ENCODE results near the gene RHBDL2. TPM values are rescaled to one million over a fixed set of nuclear protein-coding genes. Genes with fewer than 3 reads are reported as not detected.

RHBDL2 gene
- total and polyA plus RNA-seq, 4 donors: 0.14 to 0.28 (median 0.17) TPM; not detected in 1

DNA sequence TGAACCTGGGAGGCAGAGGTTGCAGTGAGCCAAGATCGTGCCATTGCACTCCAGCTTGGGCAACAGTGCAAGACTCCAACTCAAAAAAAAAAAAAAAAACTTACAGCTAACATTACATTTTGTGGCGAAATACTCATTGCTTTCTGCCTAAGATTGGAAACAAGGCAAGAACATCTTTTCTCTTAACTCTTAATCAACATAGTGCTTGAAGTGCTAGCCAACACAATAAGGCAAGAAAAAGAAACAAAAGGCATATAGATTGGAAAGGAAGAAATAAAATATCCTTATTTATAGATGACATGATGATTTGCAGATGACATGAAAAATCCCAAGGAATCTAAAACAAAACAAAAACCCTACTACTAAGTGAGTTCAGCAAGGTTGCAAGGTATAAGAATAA lies 35.6 kb downstream of the RHBDL2 start:
- DNase-seq (ENCODE audit: low spot score): no peak
- no peaks in the 10 kb centered on the region for H3K36me3 ChIP-seq (ENCODE audit: control insufficient read depth in 4 of 4, insufficient read depth in 3 of 4, low read depth in 1 of 4, low read length in 3 of 4)
- no peak for TF ChIP-seq JUND (IDR thresholded peaks at IDR 0.05)
- no peak for TF ChIP-seq YY1 (IDR thresholded peaks at IDR 0.05)
- no peak for TF ChIP-seq FOXA1 (IDR thresholded peaks at IDR 0.05)
- no peak for TF ChIP-seq EGR1 (IDR thresholded peaks at IDR 0.05; ENCODE audit: low read depth in 2 of 2)
- TF ChIP-seq TAF1 (conservative IDR thresholded peaks at IDR 0.05): no peak
- TF ChIP-seq FOXA2 (IDR thresholded peaks at IDR 0.05): no peak
- no peak for TF ChIP-seq RAD21 (IDR thresholded peaks at IDR 0.05)
- TF ChIP-seq REST (IDR thresholded peaks at IDR 0.05): no peak
- no peak for TF ChIP-seq ATF3 (IDR thresholded peaks at IDR 0.05)
- no peak for TF ChIP-seq HNF4G (IDR thresholded peaks at IDR 0.05)
- TF ChIP-seq MAX (IDR thresholded peaks at IDR 0.05): no peak
- no peak for TF ChIP-seq RXRA (IDR thresholded peaks at IDR 0.05)
- TF ChIP-seq, protein P1, sequence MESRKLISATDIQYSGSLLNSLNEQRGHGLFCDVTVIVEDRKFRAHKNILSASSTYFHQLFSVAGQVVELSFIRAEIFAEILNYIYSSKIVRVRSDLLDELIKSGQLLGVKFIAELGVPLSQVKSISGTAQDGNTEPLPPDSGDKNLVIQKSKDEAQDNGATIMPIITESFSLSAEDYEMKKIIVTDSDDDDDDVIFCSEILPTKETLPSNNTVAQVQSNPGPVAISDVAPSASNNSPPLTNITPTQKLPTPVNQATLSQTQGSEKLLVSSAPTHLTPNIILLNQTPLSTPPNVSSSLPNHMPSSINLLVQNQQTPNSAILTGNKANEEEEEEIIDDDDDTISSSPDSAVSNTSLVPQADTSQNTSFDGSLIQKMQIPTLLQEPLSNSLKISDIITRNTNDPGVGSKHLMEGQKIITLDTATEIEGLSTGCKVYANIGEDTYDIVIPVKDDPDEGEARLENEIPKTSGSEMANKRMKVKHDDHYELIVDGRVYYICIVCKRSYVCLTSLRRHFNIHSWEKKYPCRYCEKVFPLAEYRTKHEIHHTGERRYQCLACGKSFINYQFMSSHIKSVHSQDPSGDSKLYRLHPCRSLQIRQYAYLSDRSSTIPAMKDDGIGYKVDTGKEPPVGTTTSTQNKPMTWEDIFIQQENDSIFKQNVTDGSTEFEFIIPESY (IDR thresholded peaks at IDR 0.05): no peak
- TF ChIP-seq NR2F2 (IDR thresholded peaks at IDR 0.05): no peak
- TF ChIP-seq GABPA (IDR thresholded peaks at IDR 0.05 in 1 of 2, conservative IDR thresholded peaks at IDR 0.05 in 1 of 2): no peak
- TF ChIP-seq HNF4A (conservative IDR thresholded peaks at IDR 0.05): no peak
- TF ChIP-seq, protein P2, sequence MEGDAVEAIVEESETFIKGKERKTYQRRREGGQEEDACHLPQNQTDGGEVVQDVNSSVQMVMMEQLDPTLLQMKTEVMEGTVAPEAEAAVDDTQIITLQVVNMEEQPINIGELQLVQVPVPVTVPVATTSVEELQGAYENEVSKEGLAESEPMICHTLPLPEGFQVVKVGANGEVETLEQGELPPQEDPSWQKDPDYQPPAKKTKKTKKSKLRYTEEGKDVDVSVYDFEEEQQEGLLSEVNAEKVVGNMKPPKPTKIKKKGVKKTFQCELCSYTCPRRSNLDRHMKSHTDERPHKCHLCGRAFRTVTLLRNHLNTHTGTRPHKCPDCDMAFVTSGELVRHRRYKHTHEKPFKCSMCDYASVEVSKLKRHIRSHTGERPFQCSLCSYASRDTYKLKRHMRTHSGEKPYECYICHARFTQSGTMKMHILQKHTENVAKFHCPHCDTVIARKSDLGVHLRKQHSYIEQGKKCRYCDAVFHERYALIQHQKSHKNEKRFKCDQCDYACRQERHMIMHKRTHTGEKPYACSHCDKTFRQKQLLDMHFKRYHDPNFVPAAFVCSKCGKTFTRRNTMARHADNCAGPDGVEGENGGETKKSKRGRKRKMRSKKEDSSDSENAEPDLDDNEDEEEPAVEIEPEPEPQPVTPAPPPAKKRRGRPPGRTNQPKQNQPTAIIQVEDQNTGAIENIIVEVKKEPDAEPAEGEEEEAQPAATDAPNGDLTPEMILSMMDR (IDR thresholded peaks at IDR 0.05; ENCODE audit: low read depth, low read length, missing input control): no peak
- TF ChIP-seq SP1 (IDR thresholded peaks at IDR 0.05): no peak
- peaks cover 0 to 2% (median 0%) of the 10 kb centered on the region in 4 donors for H3K9me3 ChIP-seq (ENCODE audit: control insufficient read depth in 4 of 4, low read length in 3 of 4)
- H3K27ac ChIP-seq (ENCODE audit: low read depth in 1 of 2, low read length in 2 of 2): no peak overlapping the region
- H3K9ac ChIP-seq (ENCODE audit: low read depth in 1 of 2, low read length in 2 of 2): no peak overlapping the region
- WGBS: 86% methylated on average over 2 of the region's 2 CpGs
- no peaks in the 10 kb centered on the region for H3K27me3 ChIP-seq (ENCODE audit: control insufficient read depth in 4 of 4, insufficient read depth in 4 of 4, low read length in 3 of 4)
- H3K4me1 ChIP-seq (ENCODE audit: control insufficient read depth in 4 of 4, insufficient read depth in 4 of 4, low read length in 3 of 4): peaks cover 0 to 1% (median 0%) of the 10 kb centered on the region in 4 donors
- no peak overlapping the region for H3K4me3 ChIP-seq (ENCODE audit: low read depth in 1 of 3, low read length in 3 of 3)
